HepG2 (cell line): Measurements from ENCODE around the gene EPS8L1. TPM values are rescaled to one million over a fixed set of nuclear protein-coding genes. Genes with fewer than 3 reads are reported as not detected.
A peak's percentile ranks its signal among the peaks of the same experiment; 100 is the strongest.

Experiments used
- ATAC-seq: fragments of 200-7000 bp; cut with Tn5 transposase; 3 replicates; pipeline ENCODE4 v1.9.1; 2020; ENCODE audit warnings: mild to moderate bottlenecking, moderate library complexity
- BruUV-seq: library from RNA; stranded (reverse); fragments of 400-500 nt; replicated peaks from 2 replicates; lab custom pipeline; 2021; lab: Mats Ljungman, UMichigan
- CTCF ChIA-PET: fragments of 300-600 bp; formaldehyde crosslinking; extraction: SDS; loops from one replicate; lab custom pipeline; 2021; ENCODE audit warnings: low total read pairs, inconsistent platforms, low intra/inter-chr PET ratio; lab: Yijun Ruan, JAX
- POLR2A ChIA-PET: fragments of 350-600 bp; sonication (Branson Sonifier 250); formaldehyde crosslinking; loops from one replicate; lab custom pipeline; 2020; ENCODE audit warnings: antibody characterized with exemption, inconsistent platforms; lab: Yijun Ruan, JAX
- DNase-seq: peaks from one replicate; pipeline ENCODE4 v3.0.0-alpha.2; 2015; ENCODE audit warnings: low spot score
- FAIRE-seq: peaks from 3 replicates; lab custom pipeline; 2011; peaks lifted over from hg19 to GRCh38; lab: Jason Lieb, UNC
- H2AFZ ChIP-seq: one replicate; pipeline ENCODE4 v1.6.1; 2011; ENCODE audit warnings: low read length, inconsistent platforms
- H3K27ac ChIP-seq: fragments of 300-600 bp; 3 replicates; pipeline ENCODE4 v1.8.0; 2011; ENCODE audit warnings: mixed run types, mild to moderate bottlenecking, mixed read lengths, low read length, inconsistent platforms; ENCODE audit not compliant: insufficient read depth; ENCODE audit errors: extremely low read length
- H3K27me3 ChIP-seq, 2 experiments: fragments of 200-600 bp in 1 of 2; 2 replicates in 1 of 2; 3 replicates in 1 of 2; pipeline versions ENCODE4 v1.6.0 to v1.8.0; 2011; ENCODE audit warnings: low read length in 2 of 2, mild to moderate bottlenecking in 2 of 2, moderate library complexity in 2 of 2, inconsistent platforms in 1 of 2; ENCODE audit not compliant: insufficient read depth in 2 of 2, control insufficient read depth in 1 of 2
- H3K36me3 ChIP-seq, 2 experiments: fragments of 200-600 bp in 1 of 2; replicated peaks in 1 of 2; 2 replicates in 1 of 2; 3 replicates in 1 of 2; pipeline versions ENCODE4 v1.5.1 to v1.8.0; 2011; ENCODE audit warnings: low read length in 2 of 2, inconsistent platforms in 1 of 2; ENCODE audit not compliant: insufficient read depth in 2 of 2, control insufficient read depth in 1 of 2
- H3K4me1 ChIP-seq: 2 replicates; pipeline ENCODE4 v1.5.1; 2012; ENCODE audit warnings: low read length, inconsistent platforms; ENCODE audit not compliant: insufficient read depth
- H3K4me2 ChIP-seq: 2 replicates; pipeline ENCODE4 v1.6.0; 2011; ENCODE audit warnings: low read depth, low read length, inconsistent platforms
- H3K4me3 ChIP-seq, 3 experiments: fragments of 200-600 bp in 1 of 3; sonication (generic), shearing (Covaris generic) in 1 of 3; replicated peaks in 1 of 3; 2 replicates each; pipeline ENCODE4 v1.5.1; 2011 to 2016; ENCODE audit warnings: low read length in 3 of 3, inconsistent platforms in 2 of 3, low read depth in 2 of 3, mild to moderate bottlenecking in 2 of 3, control low read depth in 1 of 3, mixed read lengths in 1 of 3; ENCODE audit not compliant: insufficient read depth in 1 of 3
- H3K79me2 ChIP-seq: one replicate; pipeline ENCODE4 v1.6.1; 2011; ENCODE audit warnings: low read length, inconsistent platforms; ENCODE audit not compliant: insufficient read depth
- H3K9ac ChIP-seq: 2 replicates; pipeline ENCODE4 v1.6.0; 2011; ENCODE audit warnings: mild to moderate bottlenecking, low read depth, low read length, inconsistent platforms; ENCODE audit not compliant: insufficient read depth
- H3K9me3 ChIP-seq: 2 replicates; pipeline ENCODE4 v1.5.1; 2012; ENCODE audit warnings: mild to moderate bottlenecking, low read length
- H4K20me1 ChIP-seq: 2 replicates; pipeline ENCODE4 v1.6.0; 2011; ENCODE audit warnings: inconsistent platforms, mild to moderate bottlenecking, low read length, moderate library complexity; ENCODE audit not compliant: insufficient read depth
- BORCS8-MEF2B ChIP-seq: sonication (generic); formaldehyde crosslinking; IDR thresholded peaks from 2 replicates; pipeline ENCODE4 v1.8.0; 2022; ENCODE audit warnings: mild to moderate bottlenecking, missing genetic modification reagents
- CHD4 ChIP-seq: fragments of 200-600 bp; sonication (generic); IDR thresholded peaks from 2 replicates; pipeline ENCODE4 v1.7.0; 2017; ENCODE audit warnings: mild to moderate bottlenecking, low read length, borderline replicate concordance
- CREB1 ChIP-seq, 2 experiments: fragments of 450-650 bp in 1 of 2; IDR thresholded peaks; 2 replicates each; pipeline ENCODE4 v1.6.1; 2016 to 2017; ENCODE audit warnings: control low read depth in 1 of 2, mild to moderate bottlenecking in 1 of 2, missing compliant biosample characterization in 1 of 2, missing genetic modification characterization in 1 of 2
- EED ChIP-seq: sonication (generic); formaldehyde crosslinking; IDR thresholded peaks from 2 replicates; pipeline ENCODE4 v1.5.0; 2020; ENCODE audit warnings: mild to moderate bottlenecking, missing genetic modification reagents
- FOXC1 ChIP-seq: sonication (generic); formaldehyde crosslinking; IDR thresholded peaks from 2 replicates; pipeline ENCODE4 v1.8.0; 2022; ENCODE audit warnings: mild to moderate bottlenecking, missing genetic modification reagents, borderline replicate concordance
- GZF1 ChIP-seq: sonication (generic); formaldehyde crosslinking; IDR thresholded peaks from 2 replicates; pipeline ENCODE4 v1.5.1; 2020; ENCODE audit warnings: mild to moderate bottlenecking, missing genetic modification reagents
- IRF2 ChIP-seq: IDR thresholded peaks from 2 replicates; pipeline ENCODE4 v1.6.1; 2018; ENCODE audit warnings: missing genetic modification reagents, missing compliant biosample characterization
- KLF11 ChIP-seq: IDR thresholded peaks from 2 replicates; pipeline ENCODE4 v1.6.1; 2016; ENCODE audit warnings: missing compliant biosample characterization
- MAFK ChIP-seq, 2 experiments: IDR thresholded peaks in 1 of 2; conservative IDR thresholded peaks in 1 of 2; 2 replicates each; pipeline ENCODE4 v1.6.1; 2011; ENCODE audit warnings: improper control_type of control experiment in 2 of 2, low read length in 2 of 2
- MYC ChIP-seq: sonication (generic); formaldehyde crosslinking; IDR thresholded peaks from 2 replicates; pipeline ENCODE4 v1.9.0; 2021; ENCODE audit warnings: missing genetic modification reagents, borderline replicate concordance
- NCOR1 ChIP-seq: fragments of 200-600 bp; sonication (generic); IDR thresholded peaks from 2 replicates; pipeline ENCODE4 v1.7.0; 2017; ENCODE audit warnings: antibody characterized with exemption, low read length, borderline replicate concordance
- NPAS2 ChIP-seq: sonication (generic); formaldehyde crosslinking; IDR thresholded peaks from 2 replicates; pipeline ENCODE4 v1.8.0; 2022; ENCODE audit warnings: mild to moderate bottlenecking, missing genetic modification reagents, borderline replicate concordance
- ZNF30 ChIP-seq: sonication (generic); formaldehyde crosslinking; IDR thresholded peaks from 2 replicates; pipeline ENCODE4 v1.5.0; 2020; ENCODE audit warnings: mild to moderate bottlenecking, missing genetic modification reagents
- ZNF563 ChIP-seq: sonication (generic); formaldehyde crosslinking; IDR thresholded peaks from 2 replicates; pipeline ENCODE4 v1.8.0; 2022; ENCODE audit warnings: mild to moderate bottlenecking, moderate library complexity, missing genetic modification reagents
- ZNF775 ChIP-seq: sonication (generic); formaldehyde crosslinking; IDR thresholded peaks from 2 replicates; pipeline ENCODE4 v1.4.0; 2020; ENCODE audit warnings: missing genetic modification reagents, mild to moderate bottlenecking, moderate library complexity, borderline replicate concordance
- WGBS: methylation state at CpG from one replicate; pipeline ENCODE4 v1.1.6; 2017; ENCODE audit warnings: low lambda C conversion rate; 5-methylcytosine and 5-hydroxymethylcytosine counted together
- in situ Hi-C: cut with HindIII; loops from 2 replicates; pipeline ENCODE4 v1.10.0; 2017; ENCODE audit warnings: low pct_unique_long_range_greater_than_20kb; ENCODE audit not compliant: extremely low pct_ligation_motif_present
- intact Hi-C: fragments of 100-400 bp; cut with micrococcal nuclease; formaldehyde crosslinking; loops from one replicate; pipeline ENCODE4 v1.10.0; 2022; ENCODE audit not compliant: unreplicated experiment
- polyA plus RNA-seq, 8 experiments: library from polyadenylated mRNA; depleted of rRNA in 3 of 8; stranded (reverse) in 7 of 8; unstranded in 1 of 8; fragments of >200 nt; fragmentation: Illumina TruSeq in 4 of 8; extraction: Trizol in 4 of 8; gene quantifications; 2 replicates each; pipeline versions ENCODE4 v1.2.1 to v1.2.3, GENCODE V29; 2011 to 2016; ENCODE audit warnings: low read depth in 4 of 8, missing spikeins in 1 of 8, mixed read lengths in 1 of 8; ENCODE audit not compliant: insufficient read depth in 1 of 8
- total RNA-seq, 5 experiments: library from RNA; depleted of rRNA; stranded (reverse); fragments of >200 nt; fragmentation: Illumina TruSeq; extraction: Trizol; gene quantifications; 2 replicates each; pipeline ENCODE4 v1.2.3, GENCODE V29; 2016; ENCODE audit warnings: low read depth in 1 of 5
- TF ChIP-seq, protein P1 (sequence below): sonication (generic); formaldehyde crosslinking; IDR thresholded peaks from 2 replicates; pipeline ENCODE4 v1.4.0; 2020; ENCODE audit warnings: missing genetic modification reagents
- TF ChIP-seq, protein P2 (sequence below): IDR thresholded peaks from 2 replicates; pipeline ENCODE4 v1.6.1; 2016; ENCODE audit warnings: mild to moderate bottlenecking
- TF ChIP-seq, protein P3 (sequence below): IDR thresholded peaks from 2 replicates; pipeline ENCODE4 v1.6.1; 2016; ENCODE audit warnings: missing genetic modification reagents, missing compliant biosample characterization

Gene EPS8L1
- total and polyA plus RNA-seq, 2 of the 13 experiments (the other 11 are each of a cell fraction or from before 2014, with no cell fraction given): 3.0 to 6.3 TPM

DNA sequence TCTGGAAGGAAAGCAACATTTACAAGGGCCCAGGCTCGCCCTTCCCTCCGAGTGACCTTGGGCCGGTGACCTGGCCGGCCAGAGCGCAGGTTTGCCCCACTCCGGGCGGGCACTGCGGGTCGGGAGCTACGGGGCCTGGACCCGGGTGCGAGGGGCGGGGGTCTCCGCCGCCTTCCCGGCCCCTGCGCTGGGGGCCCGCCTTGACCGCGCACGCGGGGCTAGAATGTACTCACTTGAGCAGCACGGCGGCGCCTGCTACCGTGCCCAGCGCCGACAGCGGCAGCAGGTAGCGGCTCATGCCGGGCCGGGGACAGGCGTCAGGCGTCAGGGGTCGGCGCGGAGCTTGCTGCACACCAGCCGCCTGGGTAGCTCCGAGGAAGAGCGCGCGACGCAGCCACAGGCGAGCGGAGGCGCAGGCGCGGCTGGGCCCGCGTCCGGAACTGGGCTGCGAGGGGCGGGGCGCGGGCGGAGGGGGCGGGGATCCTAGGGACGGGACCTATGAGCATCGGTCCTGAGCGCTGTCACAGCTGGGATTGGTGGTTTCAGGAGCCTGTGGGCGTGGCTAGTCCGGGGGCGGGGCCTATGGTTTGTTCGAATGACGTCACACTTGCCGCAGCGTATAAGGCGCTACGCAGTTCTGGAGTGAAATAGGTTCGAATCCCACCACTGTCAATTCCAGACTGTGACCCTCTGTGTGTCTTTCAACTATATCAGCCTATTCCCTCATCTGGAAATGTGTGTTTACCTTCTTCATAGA, 12.8 kb upstream of the EPS8L1 start, which contains the start of gene RDH13:
RDH13 (minus strand) TSS at position 414 of the 757 bp plus-strand sequence; CDS start at position 298, 116 bp downstream.
- in situ Hi-C loops: no loop called here
- Histone ChIP-seq H3K27ac (peak within 1 kb of the TSS; percentile 80), H3K36me3 (peaks cover 0 to 10% of the 10 kb centered on the region in 2 experiments; a peak in 3 of 5 replicates), H3K27me3 (peaks cover 2 to 16% of the 10 kb centered on the region in 2 experiments; a peak in 4 of 5 replicates), H3K79me2 (peaks cover 4% of the 10 kb centered on the region), H3K4me1 (peaks cover 10% of the 10 kb centered on the region), H2AFZ (no peak within 1 kb of the TSS), H4K20me1 (no peaks in the 10 kb centered on the region), H3K4me3 (peak within 1 kb of the TSS; percentile 72 to 91 (median 80)), H3K4me2 (peak within 1 kb of the TSS; percentile 81), H3K9ac (peak within 1 kb of the TSS; percentile 85), H3K9me3 (no peaks in the 10 kb centered on the region)
- WGBS: 3% methylated on average over 17 of the region's 70 CpGs
- DNase-seq: peak; percentile 89
- ChIA-PET POLR2A (interaction anchor here (0.7 to 1.5 kb wide), 4 partner anchors 10 to 55 kb away, joined by 3 to 6 read pairs (median 4); partner anchors contain the start of gene PPP1R12C), CTCF (no interaction called here)
- intact Hi-C loops: no loop called here
- ATAC-seq: peak; percentile 98
- peak; percentile 70 for FAIRE-seq
- no TSS peak for BruUV-seq
- no peak for TF ChIP-seq KLF11 (CRISPR knock-in tag)
- TF ChIP-seq GZF1 (CRISPR knock-in tag): no peak
- TF ChIP-seq EED (CRISPR knock-in tag): peak; percentile 37; the same call in 1 of the 2 replicates
- 0 out of 2 replicates have a peak, but pooled peaks have one; percentile 40 for TF ChIP-seq ZNF563
- TF ChIP-seq MAFK (conservative IDR thresholded peaks at IDR 0.05 in 1 of 2, IDR thresholded peaks at IDR 0.05 in 1 of 2; ENCODE audit: low read length in 2 of 2): no peak
- peak; percentile 92; the same call in 1 of the 2 replicates for TF ChIP-seq CHD4
- no peak for TF ChIP-seq IRF2
- peak; percentile 99 for TF ChIP-seq CREB1 (IDR thresholded peaks at IDR 0.05)
- TF ChIP-seq CREB1 (CRISPR knock-in tag; IDR thresholded peaks at IDR 0.05): peak; percentile 86
- TF ChIP-seq, protein P1, sequence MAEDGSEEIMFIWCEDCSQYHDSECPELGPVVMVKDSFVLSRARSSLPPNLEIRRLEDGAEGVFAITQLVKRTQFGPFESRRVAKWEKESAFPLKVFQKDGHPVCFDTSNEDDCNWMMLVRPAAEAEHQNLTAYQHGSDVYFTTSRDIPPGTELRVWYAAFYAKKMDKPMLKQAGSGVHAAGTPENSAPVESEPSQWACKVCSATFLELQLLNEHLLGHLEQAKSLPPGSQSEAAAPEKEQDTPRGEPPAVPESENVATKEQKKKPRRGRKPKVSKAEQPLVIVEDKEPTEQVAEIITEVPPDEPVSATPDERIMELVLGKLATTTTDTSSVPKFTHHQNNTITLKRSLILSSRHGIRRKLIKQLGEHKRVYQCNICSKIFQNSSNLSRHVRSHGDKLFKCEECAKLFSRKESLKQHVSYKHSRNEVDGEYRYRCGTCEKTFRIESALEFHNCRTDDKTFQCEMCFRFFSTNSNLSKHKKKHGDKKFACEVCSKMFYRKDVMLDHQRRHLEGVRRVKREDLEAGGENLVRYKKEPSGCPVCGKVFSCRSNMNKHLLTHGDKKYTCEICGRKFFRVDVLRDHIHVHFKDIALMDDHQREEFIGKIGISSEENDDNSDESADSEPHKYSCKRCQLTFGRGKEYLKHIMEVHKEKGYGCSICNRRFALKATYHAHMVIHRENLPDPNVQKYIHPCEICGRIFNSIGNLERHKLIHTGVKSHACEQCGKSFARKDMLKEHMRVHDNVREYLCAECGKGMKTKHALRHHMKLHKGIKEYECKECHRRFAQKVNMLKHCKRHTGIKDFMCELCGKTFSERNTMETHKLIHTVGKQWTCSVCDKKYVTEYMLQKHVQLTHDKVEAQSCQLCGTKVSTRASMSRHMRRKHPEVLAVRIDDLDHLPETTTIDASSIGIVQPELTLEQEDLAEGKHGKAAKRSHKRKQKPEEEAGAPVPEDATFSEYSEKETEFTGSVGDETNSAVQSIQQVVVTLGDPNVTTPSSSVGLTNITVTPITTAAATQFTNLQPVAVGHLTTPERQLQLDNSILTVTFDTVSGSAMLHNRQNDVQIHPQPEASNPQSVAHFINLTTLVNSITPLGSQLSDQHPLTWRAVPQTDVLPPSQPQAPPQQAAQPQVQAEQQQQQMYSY (CRISPR knock-in tag): 0 out of 2 replicates have a peak, but pooled peaks have one; percentile 29
- TF ChIP-seq MYC: 0 out of 2 replicates have a peak, but pooled peaks have one; percentile 32
- TF ChIP-seq BORCS8-MEF2B (CRISPR knock-in tag): no peak
- TF ChIP-seq ZNF775 (CRISPR knock-in tag): no peak
- no peak for TF ChIP-seq ZNF30
- TF ChIP-seq, protein P2, sequence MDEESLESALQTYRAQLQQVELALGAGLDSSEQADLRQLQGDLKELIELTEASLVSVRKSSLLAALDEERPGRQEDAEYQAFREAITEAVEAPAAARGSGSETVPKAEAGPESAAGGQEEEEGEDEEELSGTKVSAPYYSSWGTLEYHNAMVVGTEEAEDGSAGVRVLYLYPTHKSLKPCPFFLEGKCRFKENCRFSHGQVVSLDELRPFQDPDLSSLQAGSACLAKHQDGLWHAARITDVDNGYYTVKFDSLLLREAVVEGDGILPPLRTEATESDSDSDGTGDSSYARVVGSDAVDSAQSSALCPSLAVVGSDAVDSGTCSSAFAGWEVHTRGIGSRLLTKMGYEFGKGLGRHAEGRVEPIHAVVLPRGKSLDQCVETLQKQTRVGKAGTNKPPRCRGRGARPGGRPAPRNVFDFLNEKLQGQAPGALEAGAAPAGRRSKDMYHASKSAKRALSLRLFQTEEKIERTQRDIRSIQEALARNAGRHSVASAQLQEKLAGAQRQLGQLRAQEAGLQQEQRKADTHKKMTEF (CRISPR knock-in tag): peak; percentile 51; the same call in 1 of the 2 replicates
- no peak for TF ChIP-seq NPAS2 (CRISPR knock-in tag)
- TF ChIP-seq FOXC1 (CRISPR knock-in tag): peak; percentile 32; the same call in 1 of the 2 replicates
- no peak for TF ChIP-seq NCOR1
- TF ChIP-seq, protein P3, sequence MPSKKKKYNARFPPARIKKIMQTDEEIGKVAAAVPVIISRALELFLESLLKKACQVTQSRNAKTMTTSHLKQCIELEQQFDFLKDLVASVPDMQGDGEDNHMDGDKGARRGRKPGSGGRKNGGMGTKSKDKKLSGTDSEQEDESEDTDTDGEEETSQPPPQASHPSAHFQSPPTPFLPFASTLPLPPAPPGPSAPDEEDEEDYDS (CRISPR knock-in tag): peak; percentile 49; the same call in 1 of the 2 replicates
